Pancreas (tissue), 10 donors: Measurements from ENCODE around the gene SLC35A3. TPM values are rescaled to one million over a fixed set of nuclear protein-coding genes. Genes with fewer than 3 reads are reported as not detected.

Source experiments
- ATAC-seq, 4 donors: fragments of 200-7000 bp; cut with Tn5 transposase; one replicate each; pipeline versions ENCODE4 v1.8.0 to v1.9.1; 2020; ENCODE audit warnings: mild to moderate bottlenecking in 4 of 4, moderate library complexity in 4 of 4
- DNase-seq, 6 donors: peaks; one replicate each; pipeline ENCODE4 v3.0.0-alpha.2; 2020
- FAIRE-seq: peaks from 2 replicates; lab custom pipeline; 2012; peaks lifted over from hg19 to GRCh38; lab: Jason Lieb, UNC
- H3K27ac ChIP-seq, 4 donors: fragments of 200-600 bp; sonication (generic); 1 replicate in 3 of 4; 2 replicates in 1 of 4; pipeline versions ENCODE4 v1.5.0 to v1.8.0; 2020
- H3K27me3 ChIP-seq, 4 donors: fragments of 200-600 bp; one replicate each; pipeline ENCODE4 v1.8.0; 2021
- H3K36me3 ChIP-seq, 3 donors: fragments of 200-600 bp; sonication (generic) in 1 of 3; one replicate each; pipeline versions ENCODE4 v1.5.0 to v1.8.0; 2020 to 2021
- H3K4me1 ChIP-seq, 3 donors: fragments of 200-600 bp; one replicate each; pipeline ENCODE4 v1.8.0; 2021
- H3K4me3 ChIP-seq, 4 donors: fragments of 200-600 bp; sonication (generic) in 2 of 4; one replicate each; pipeline versions ENCODE4 v1.5.0 to v1.8.0; 2020 to 2021
- H3K9me3 ChIP-seq, 4 donors: fragments of 200-600 bp; one replicate each; pipeline ENCODE4 v1.8.0; 2021
- WGBS, 2 donors: extraction: QIAGEN DNeasy Blood & Tissue Kit; methylation state at CpG; one replicate each; pipeline ENCODE4 v1.1.7; 2013; 5-methylcytosine and 5-hydroxymethylcytosine counted together
- intact Hi-C, 3 donors: fragments of 100-400 bp; cut with DNase I; formaldehyde crosslinking; loops; one replicate each; pipeline versions ENCODE4 v1.11.1 to v1.14.2; 2022
- polyA plus RNA-seq, 2 donors: library from polyadenylated mRNA; stranded (reverse); fragments of 200-250 nt; gene quantifications; one replicate each; pipeline ENCODE4 v1.2.3, GENCODE V29; 2013
- total RNA-seq, 6 donors: library from RNA; stranded (reverse); fragmentation: NEBNext Ultra II Directional in 4 of 6; extraction: Animal tissue kit (Norgen Biotek cat#: 25700) in 4 of 6; gene quantifications; one replicate each; pipeline versions ENCODE4 v1.2.1 to v1.2.4, GENCODE V29; 2021 to 2023
- TF ChIP-seq, protein P1 (sequence below), 4 donors: fragments of 200-600 bp; sonication (generic) in 3 of 4; IDR thresholded peaks; one replicate each; pipeline versions ENCODE4 v1.5.0 to v1.8.0; 2021; ENCODE audit warnings: antibody characterized with exemption in 4 of 4
- donor health status: healthy with polysubstance abuse.
- donor health status: DM: no; HTN: no; CAD: no; lungs with moderate emphysema.
- donor health status: DM: no; HTN: no; CAD: no.
- donor health status: control.
- donor health status: control.
- donor health status: Bipolar disorder and iron deficiency.
- donor health status: DM: yes; HTN: yes; CAD: no.
- donor health status: DM: no; HTN: no; CAD: no.
- donor health status: DM: no; HTN: no; CAD: no.
- donor health status: DM: yes; HTN: yes; CAD: no.

SLC35A3 gene
- total and polyA plus RNA-seq, 8 donors = 6.3 to 15.6 (median 10.2) TPM

DNA sequence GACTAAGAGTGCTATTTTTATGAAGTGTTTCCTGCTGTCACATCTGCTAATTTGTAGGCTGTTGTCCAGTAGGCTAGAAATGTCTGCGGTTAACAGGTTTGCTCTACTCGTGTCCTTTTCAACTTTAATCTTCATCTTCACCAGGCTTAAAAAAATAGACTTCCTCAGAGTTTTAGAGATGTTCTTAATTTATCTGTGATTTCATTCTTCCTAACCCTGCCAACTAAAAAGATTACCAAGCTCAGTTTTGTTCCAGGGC lies 96.1 kb downstream of the SLC35A3 start:
- Histone ChIP-seq H3K27ac (no peak overlapping the region), H3K27me3 (no peaks in the 10 kb centered on the region), H3K9me3 (no peaks in the 10 kb centered on the region), H3K36me3 (peaks cover 0 to 47% (median 27%) of the 10 kb centered on the region in 3 donors), H3K4me3 (no peak overlapping the region), H3K4me1 (no peaks in the 10 kb centered on the region)
- intact Hi-C loops = no loop called here
- ATAC-seq = no peak
- no peak for DNase-seq
- FAIRE-seq = no peak
- TF ChIP-seq, protein P1, sequence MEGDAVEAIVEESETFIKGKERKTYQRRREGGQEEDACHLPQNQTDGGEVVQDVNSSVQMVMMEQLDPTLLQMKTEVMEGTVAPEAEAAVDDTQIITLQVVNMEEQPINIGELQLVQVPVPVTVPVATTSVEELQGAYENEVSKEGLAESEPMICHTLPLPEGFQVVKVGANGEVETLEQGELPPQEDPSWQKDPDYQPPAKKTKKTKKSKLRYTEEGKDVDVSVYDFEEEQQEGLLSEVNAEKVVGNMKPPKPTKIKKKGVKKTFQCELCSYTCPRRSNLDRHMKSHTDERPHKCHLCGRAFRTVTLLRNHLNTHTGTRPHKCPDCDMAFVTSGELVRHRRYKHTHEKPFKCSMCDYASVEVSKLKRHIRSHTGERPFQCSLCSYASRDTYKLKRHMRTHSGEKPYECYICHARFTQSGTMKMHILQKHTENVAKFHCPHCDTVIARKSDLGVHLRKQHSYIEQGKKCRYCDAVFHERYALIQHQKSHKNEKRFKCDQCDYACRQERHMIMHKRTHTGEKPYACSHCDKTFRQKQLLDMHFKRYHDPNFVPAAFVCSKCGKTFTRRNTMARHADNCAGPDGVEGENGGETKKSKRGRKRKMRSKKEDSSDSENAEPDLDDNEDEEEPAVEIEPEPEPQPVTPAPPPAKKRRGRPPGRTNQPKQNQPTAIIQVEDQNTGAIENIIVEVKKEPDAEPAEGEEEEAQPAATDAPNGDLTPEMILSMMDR (IDR thresholded peaks at IDR 0.05) = no peak
- 93 to 97% methylated on average over 2 of the region's 2 CpGs for WGBS, 2 donors

DNA sequence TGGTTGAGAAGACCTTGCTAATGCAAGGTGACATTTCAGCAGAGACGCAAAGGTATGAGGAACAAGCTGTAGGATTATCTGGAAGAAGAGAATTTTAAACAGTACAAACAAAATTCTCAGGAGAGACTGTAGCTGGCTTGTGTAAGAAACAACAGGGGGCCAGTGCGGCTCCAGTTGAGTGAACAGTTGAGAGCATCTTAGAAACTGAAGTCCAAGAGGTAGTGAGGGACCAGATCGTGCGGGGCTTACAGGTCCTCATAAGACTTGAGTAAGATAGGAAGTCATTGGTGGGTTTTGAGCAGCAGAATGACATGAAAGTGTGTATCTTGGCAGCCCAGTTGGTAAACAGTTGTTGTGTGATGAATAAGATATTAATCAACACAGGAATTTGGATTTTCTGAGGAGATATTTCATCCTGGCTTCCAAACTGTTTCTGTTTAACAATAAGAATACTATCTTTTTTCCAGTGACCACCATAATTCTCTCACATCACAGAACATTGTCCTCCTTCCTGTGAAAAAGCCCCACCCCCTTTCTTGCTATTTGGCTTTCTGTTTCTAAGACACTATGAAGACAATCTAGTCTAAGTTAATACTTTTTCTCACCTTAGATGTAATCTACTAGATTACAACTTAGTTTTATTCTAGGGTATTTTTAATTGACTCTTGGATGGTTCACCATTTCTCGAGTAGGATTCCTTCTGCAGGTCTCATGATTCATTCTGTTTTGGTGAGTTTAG lies 100.6 kb downstream of the SLC35A3 start:
- TF ChIP-seq, protein P1 (IDR thresholded peaks at IDR 0.05) = no peak
- no peak for FAIRE-seq
- WGBS, 2 donors = 96% methylated on average over 5 of the region's 5 CpGs

DNA sequence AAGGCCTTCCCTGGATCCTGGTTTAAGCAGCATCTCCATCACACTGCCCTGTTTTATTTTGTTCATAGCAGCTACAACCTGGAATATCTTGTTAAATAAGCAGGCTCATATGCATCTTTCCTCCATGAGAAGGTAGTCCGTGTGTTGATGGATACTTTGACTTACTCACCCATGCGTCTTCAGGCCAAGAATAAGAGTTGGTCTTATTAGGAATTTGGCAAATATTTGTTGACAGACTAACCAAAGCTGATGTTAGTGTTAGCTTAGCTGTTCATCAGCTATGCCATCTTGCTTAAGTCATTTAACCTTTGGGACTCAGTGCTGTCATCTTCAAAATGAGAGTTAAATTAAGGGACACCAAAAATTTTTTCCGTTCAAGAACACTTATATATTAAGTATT lies 103.7 kb downstream of the SLC35A3 start:
- 93% methylated on average over 3 of the region's 3 CpGs for WGBS, 2 donors
- intact Hi-C loops = no loop called here
- Histone ChIP-seq H3K4me1 (no peaks in the 10 kb centered on the region), H3K4me3 (no peak overlapping the region), H3K27ac (no peak overlapping the region), H3K27me3 (no peaks in the 10 kb centered on the region), H3K9me3 (no peaks in the 10 kb centered on the region), H3K36me3 (peaks cover 0 to 42% (median 14%) of the 10 kb centered on the region in 3 donors)
- FAIRE-seq (no peak), DNase-seq (no peak), ATAC-seq (no peak)
- TF ChIP-seq, protein P1 (IDR thresholded peaks at IDR 0.05) = no peak

More for the DNA sequence above, 100.6 kb downstream of the SLC35A3 start:
- H3K4me3 ChIP-seq = no peak overlapping the region
- no peaks in the 10 kb centered on the region for H3K4me1 ChIP-seq
- no peaks in the 10 kb centered on the region for H3K9me3 ChIP-seq
- peaks cover 0 to 41% (median 19%) of the 10 kb centered on the region in 3 donors for H3K36me3 ChIP-seq
- H3K27me3 ChIP-seq = no peaks in the 10 kb centered on the region
- intact Hi-C loops = no loop called here
- H3K27ac ChIP-seq = no peak overlapping the region
- DNase-seq = no peak
- ATAC-seq = no peak

DNA sequence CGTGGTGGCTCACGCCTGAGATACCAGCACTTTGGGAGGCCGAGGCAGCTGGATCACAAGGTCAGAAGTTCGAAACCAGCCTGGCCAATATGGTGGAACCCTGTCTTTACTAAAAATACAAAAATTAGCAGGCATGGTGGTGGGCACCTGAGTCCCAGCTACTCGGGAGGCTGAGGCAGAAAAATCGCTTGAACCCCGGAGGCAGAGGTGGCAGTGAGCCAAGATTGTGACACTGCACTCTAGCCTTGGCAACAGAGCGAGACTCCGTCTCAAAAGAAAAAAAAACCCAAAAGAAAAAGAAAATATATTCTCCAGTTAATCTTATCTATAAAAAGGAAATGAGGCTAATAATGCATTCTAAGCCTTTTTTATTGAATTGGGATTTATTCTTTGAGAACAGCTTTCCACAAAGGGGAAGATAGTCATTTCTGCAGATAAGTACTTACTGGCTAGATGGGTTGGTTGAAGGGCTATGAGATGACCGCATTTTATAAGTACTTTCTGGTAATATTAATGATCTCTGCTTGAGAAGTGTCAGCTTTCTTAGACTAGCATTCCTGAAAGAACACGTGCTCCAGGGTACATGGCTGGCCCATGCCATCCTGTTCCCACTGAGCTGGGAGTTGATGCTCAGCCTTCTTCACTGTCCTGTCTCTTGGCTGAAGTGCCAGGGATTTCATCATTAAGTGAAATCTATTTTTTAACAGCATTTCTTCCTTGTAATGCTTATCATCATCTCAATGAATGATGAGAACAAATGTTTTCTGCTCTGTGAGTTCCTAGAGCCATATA lies 105.0 kb downstream of the SLC35A3 start:
- 87 to 89% methylated on average over 11 of the region's 11 CpGs for WGBS, 2 donors
- ATAC-seq (no peak), DNase-seq (no peak), FAIRE-seq (no peak)
- Histone ChIP-seq H3K9me3 (no peaks in the 10 kb centered on the region), H3K4me3 (no peak overlapping the region), H3K36me3 (peaks cover 0 to 34% (median 10%) of the 10 kb centered on the region in 3 donors), H3K27ac (no peak overlapping the region), H3K27me3 (no peaks in the 10 kb centered on the region), H3K4me1 (no peaks in the 10 kb centered on the region)
- intact Hi-C loops = no loop called here
- TF ChIP-seq, protein P1 (IDR thresholded peaks at IDR 0.05) = no peak

DNA sequence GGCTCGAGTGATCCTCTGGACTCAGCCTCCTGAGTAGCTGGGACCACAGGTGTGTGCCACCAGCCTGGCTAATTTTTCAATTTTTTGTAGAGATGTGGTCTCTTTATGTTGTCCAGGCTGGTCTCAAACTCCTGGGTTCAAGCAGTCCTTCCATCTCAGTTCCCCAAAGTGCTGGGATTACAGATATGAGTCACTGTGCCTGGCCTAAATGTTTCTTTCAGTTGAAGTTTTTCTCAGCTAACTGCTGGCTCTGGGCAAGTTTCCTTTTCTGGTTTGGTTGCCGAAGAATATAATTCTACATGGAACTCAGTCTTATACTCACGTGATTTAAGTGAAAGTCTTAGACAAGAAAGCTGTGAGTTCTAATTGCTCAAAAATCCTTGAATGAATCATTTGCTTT lies 106.0 kb downstream of the SLC35A3 start:
- no peak for ATAC-seq

More for the DNA sequence above, 106.0 kb downstream of the SLC35A3 start:
- no peak overlapping the region for H3K27ac ChIP-seq
- H3K9me3 ChIP-seq = no peaks in the 10 kb centered on the region
- H3K4me3 ChIP-seq = no peak overlapping the region
- TF ChIP-seq, protein P1 (IDR thresholded peaks at IDR 0.05) = no peak
- WGBS, 2 donors = 96 to 98% methylated on average over 3 of the region's 3 CpGs
- intact Hi-C loops = no loop called here
- H3K36me3 ChIP-seq = peaks cover 0 to 32% (median 8%) of the 10 kb centered on the region in 3 donors
- FAIRE-seq (no peak), DNase-seq (no peak)
- peaks cover 0 to 3% (median 3%) of the 10 kb centered on the region in 3 donors for H3K4me1 ChIP-seq
- H3K27me3 ChIP-seq = no peaks in the 10 kb centered on the region
